HG03097 (cell line): ENCODE data around the gene ZNF740.
"Not testable (repeated sequence)": the region's sequence is repeated elsewhere in the genome, so short reads cannot be mapped to it uniquely, and the experiment has no call there.

ENCODE experiments used
- ATAC-seq: cut with Tn5 transposase; IDR thresholded peaks from one replicate; pipeline ENCODE4 v1.9.1; 2021; ENCODE audit not compliant: unreplicated experiment, low FRiP score

Gene ZNF740

GRCh38 chr12:53172352-53172751 lies 8.2 kb upstream of the ZNF740 start:
- ATAC-seq = no peak

- no peak for ATAC-seq
Measured at GRCh38 chr12:53173085-53173715, 7.3 kb upstream of the ZNF740 start.

GRCh38 chr12:53174881-53175491 lies 5.5 kb upstream of the ZNF740 start:
- no peak for ATAC-seq

GRCh38 chr12:53176750-53177149 lies 3.8 kb upstream of the ZNF740 start:
- ATAC-seq = no peak

- not testable (repeated sequence) for ATAC-seq
Measured at GRCh38 chr12:53177447-53177846, 3.1 kb upstream of the ZNF740 start.

- not testable (repeated sequence) for ATAC-seq
Measured at GRCh38 chr12:53178803-53179202, 1.7 kb upstream of the ZNF740 start.

GRCh38 chr12:53179687-53180219 lies 769 bp upstream of the ZNF740 start:
- peak; percentile 2 for ATAC-seq

GRCh38 chr12:53180931-53181645 lies 566 bp downstream of the ZNF740 start:
- peak; percentile 42 for ATAC-seq

GRCh38 chr12:53181935-53182334 lies 1.4 kb downstream of the ZNF740 start:
- ATAC-seq = no peak

- no peak for ATAC-seq
Measured at GRCh38 chr12:53182903-53183302, 2.4 kb downstream of the ZNF740 start.

- ATAC-seq = no peak
Measured at GRCh38 chr12:53184828-53185227, 4.3 kb downstream of the ZNF740 start.

- no peak for ATAC-seq
Measured at GRCh38 chr12:53185582-53186153, 5.1 kb downstream of the ZNF740 start.

GRCh38 chr12:53186745-53187144 lies 6.2 kb downstream of the ZNF740 start:
- ATAC-seq = no peak

- no peak for ATAC-seq
Measured at GRCh38 chr12:53187145-53187899, 6.8 kb downstream of the ZNF740 start.

- no peak for ATAC-seq
Measured at GRCh38 chr12:53190108-53190729, 9.7 kb downstream of the ZNF740 start.

- ATAC-seq = no peak
Measured at GRCh38 chr12:53191096-53191884, 10.8 kb downstream of the ZNF740 start.

GRCh38 chr12:53191885-53192530 lies 11.5 kb downstream of the ZNF740 start:
- no peak for ATAC-seq

GRCh38 chr12:53192531-53193021 lies 12.1 kb downstream of the ZNF740 start:
- no peak for ATAC-seq

- ATAC-seq = no peak
Measured at GRCh38 chr12:53193040-53193439, 12.5 kb downstream of the ZNF740 start.
